Neuronal stem cell (in vitro differentiated cells): ENCODE measurements around the gene SYTL2.

Experiments used
- DNase-seq: peaks from one replicate; pipeline ENCODE4 v3.0.0-alpha.2; 2013; ENCODE audit warnings: low spot score
- H2AFZ ChIP-seq: one replicate; pipeline ENCODE4 v1.6.1; 2013; ENCODE audit warnings: mild to moderate bottlenecking, low read length, inconsistent platforms
- H2AK5ac ChIP-seq: 2 replicates; pipeline ENCODE4 v1.6.1; 2013; ENCODE audit warnings: low read depth, mild to moderate bottlenecking, inconsistent platforms, low read length, moderate library complexity, mixed read lengths
- H2BK120ac ChIP-seq: 2 replicates; pipeline ENCODE4 v1.6.1; 2013; ENCODE audit warnings: low read depth, mild to moderate bottlenecking, inconsistent platforms, low read length, moderate library complexity, mixed read lengths
- H2BK12ac ChIP-seq: one replicate; pipeline ENCODE4 v1.6.1; 2013; ENCODE audit warnings: low read length, inconsistent platforms
- H2BK15ac ChIP-seq: 2 replicates; pipeline ENCODE4 v1.6.1; 2013; ENCODE audit warnings: mild to moderate bottlenecking, low read length, inconsistent platforms, mixed read lengths
- H2BK5ac ChIP-seq: one replicate; pipeline ENCODE4 v1.6.1; 2013; ENCODE audit warnings: inconsistent platforms, mild to moderate bottlenecking, low read length, moderate library complexity
- H3K14ac ChIP-seq: one replicate; pipeline ENCODE4 v1.6.1; 2013; ENCODE audit warnings: low read length, inconsistent platforms
- H3K18ac ChIP-seq: 2 replicates; pipeline ENCODE4 v1.6.1; 2013; ENCODE audit warnings: low read length, inconsistent platforms
- H3K23ac ChIP-seq: 2 replicates; pipeline ENCODE4 v1.6.1; 2013; ENCODE audit warnings: low read depth, mild to moderate bottlenecking, mixed read lengths, low read length, inconsistent platforms; ENCODE audit not compliant: poor library complexity
- H3K27ac ChIP-seq: replicated peaks from 3 replicates; pipeline ENCODE4 v1.5.1; 2013; ENCODE audit warnings: low read length, inconsistent platforms
- H3K27me3 ChIP-seq, 3 experiments: 2 replicates each; pipeline ENCODE4 v1.6.1; 2013; ENCODE audit warnings: low read length in 3 of 3, mild to moderate bottlenecking in 2 of 3, inconsistent platforms in 1 of 3, low read depth in 1 of 3, mixed read lengths in 1 of 3, moderate library complexity in 1 of 3; ENCODE audit not compliant: control insufficient read depth in 3 of 3, insufficient read depth in 3 of 3
- H3K36me3 ChIP-seq, 2 donors: replicated peaks in 1 of 2; 2 replicates each; pipeline ENCODE4 v1.6.1; 2013; ENCODE audit warnings: low read length in 2 of 2; ENCODE audit not compliant: control insufficient read depth in 2 of 2, insufficient read depth in 2 of 2
- H3K4ac ChIP-seq: 2 replicates; pipeline ENCODE4 v1.6.1; 2013; ENCODE audit warnings: inconsistent platforms, mild to moderate bottlenecking, low read length, moderate library complexity
- H3K4me1 ChIP-seq, 2 donors: 1 replicate in 1 of 2; 2 replicates in 1 of 2; pipeline ENCODE4 v1.6.1; 2013; ENCODE audit warnings: low read length in 2 of 2, low read depth in 1 of 2; ENCODE audit not compliant: control insufficient read depth in 2 of 2, insufficient read depth in 1 of 2
- H3K4me2 ChIP-seq: one replicate; pipeline ENCODE4 v1.6.1; 2013; ENCODE audit warnings: mild to moderate bottlenecking, low read length, inconsistent platforms; ENCODE audit not compliant: insufficient read depth, poor library complexity, severe bottlenecking
- H3K4me3 ChIP-seq, 2 donors: 2 replicates each; pipeline ENCODE4 v1.5.1; 2013; ENCODE audit warnings: low read length in 2 of 2, mild to moderate bottlenecking in 2 of 2, inconsistent platforms in 1 of 2, moderate library complexity in 1 of 2
- H3K79me1 ChIP-seq: one replicate; pipeline ENCODE4 v1.6.1; 2013; ENCODE audit warnings: low read depth, mild to moderate bottlenecking, inconsistent platforms, low read length, moderate library complexity
- H3K9ac ChIP-seq: one replicate; pipeline ENCODE4 v1.6.1; 2013; ENCODE audit warnings: mild to moderate bottlenecking, low read depth, low read length, inconsistent platforms; ENCODE audit not compliant: poor library complexity
- H3K9me3 ChIP-seq, 2 donors: replicated peaks in 1 of 2; 2 replicates each; pipeline versions ENCODE3 to v1.6.1; 2013; ENCODE audit warnings: low read length in 2 of 2, mild to moderate bottlenecking in 2 of 2, inconsistent platforms in 1 of 2, low read depth in 1 of 2, mixed read lengths in 1 of 2, moderate library complexity in 1 of 2; ENCODE audit not compliant: control insufficient read depth in 2 of 2, insufficient read depth in 1 of 2
- H4K8ac ChIP-seq: one replicate; pipeline ENCODE4 v1.6.1; 2013; ENCODE audit warnings: low read depth, mild to moderate bottlenecking, inconsistent platforms, low read length, moderate library complexity
- H4K91ac ChIP-seq: one replicate; pipeline ENCODE4 v1.6.1; 2013; ENCODE audit warnings: low read length, low read depth, mild to moderate bottlenecking, inconsistent platforms; ENCODE audit not compliant: poor library complexity
- WGBS, 2 donors: extraction: QIAGEN DNeasy Blood & Tissue Kit; methylation state at CpG; one replicate each; pipeline ENCODE4 v1.1.7; 2013; ENCODE audit warnings: missing lambda C conversion rate in 2 of 2, mixed read lengths in 1 of 2; ENCODE audit not compliant: insufficient read length in 2 of 2, insufficient replicate concordance in 1 of 2; ENCODE audit errors: extremely low coverage in 2 of 2; 5-methylcytosine and 5-hydroxymethylcytosine counted together

The SYTL2 gene

GRCh38 chr11:85835263-85835662 is 24.3 kb upstream of the SYTL2 start:
- Histone ChIP-seq H3K36me3 (no peaks in the 10 kb centered on the region), H3K4me3 (no peak overlapping the region), H2AFZ (no peak overlapping the region), H2BK120ac (no peak overlapping the region), H2AK5ac (no peak overlapping the region), H3K27ac (no peak overlapping the region), H3K9me3 (peaks cover 0 to 4% of the 10 kb centered on the region in 2 donors), H2BK5ac (no peak overlapping the region), H3K9ac (no peak overlapping the region), H3K4me2 (no peak overlapping the region), H4K91ac (no peak overlapping the region), H2BK12ac (no peak overlapping the region), H2BK15ac (no peak overlapping the region), H3K79me1 (no peaks in the 10 kb centered on the region), H4K8ac (no peak overlapping the region), H3K18ac (no peak overlapping the region), H3K4ac (no peak overlapping the region), H3K27me3 (no peaks in the 10 kb centered on the region), H3K14ac (no peak overlapping the region), H3K23ac (no peak overlapping the region), H3K4me1 (no peaks in the 10 kb centered on the region)
- WGBS, 2 donors = no CpG with 5 or more reads among the region's 1 CpG
- DNase-seq = no peak

GRCh38 chr11:85831050-85831449 is 20.1 kb upstream of the SYTL2 start:
- no peak overlapping the region for H3K18ac ChIP-seq
- no peak overlapping the region for H3K23ac ChIP-seq
- H2BK5ac ChIP-seq = no peak overlapping the region
- H2AK5ac ChIP-seq = no peak overlapping the region
- no peak overlapping the region for H2BK15ac ChIP-seq
- H3K4me1 ChIP-seq = peaks cover 4 to 6% of the 10 kb centered on the region in 2 donors
- no peak overlapping the region for H3K27ac ChIP-seq
- no peak overlapping the region for H3K9ac ChIP-seq
- no peak overlapping the region for H2BK12ac ChIP-seq
- H4K91ac ChIP-seq = no peak overlapping the region
- H3K79me1 ChIP-seq = no peaks in the 10 kb centered on the region
- H4K8ac ChIP-seq = no peak overlapping the region
- no peak overlapping the region for H3K4me2 ChIP-seq
- no peaks in the 10 kb centered on the region for H3K27me3 ChIP-seq
- no peak overlapping the region for H2AFZ ChIP-seq
- DNase-seq = no peak
- no peaks in the 10 kb centered on the region for H3K36me3 ChIP-seq
- peaks cover 0 to 4% of the 10 kb centered on the region in 2 donors for H3K9me3 ChIP-seq
- no peak overlapping the region for H2BK120ac ChIP-seq
- no peak overlapping the region for H3K4me3 ChIP-seq
- no peak overlapping the region for H3K4ac ChIP-seq
- no peak overlapping the region for H3K14ac ChIP-seq

- Histone ChIP-seq H3K79me1 (no peaks in the 10 kb centered on the region), H3K9me3 (no peaks in the 10 kb centered on the region), H3K4me1 (peaks cover 4 to 6% of the 10 kb centered on the region in 2 donors), H3K18ac (no peak overlapping the region), H2BK15ac (no peak overlapping the region), H3K4me2 (no peak overlapping the region), H3K4ac (no peak overlapping the region), H3K36me3 (no peaks in the 10 kb centered on the region), H3K4me3 (no peak overlapping the region), H3K14ac (no peak overlapping the region), H2BK120ac (no peak overlapping the region), H4K91ac (no peak overlapping the region), H3K23ac (no peak overlapping the region), H3K27ac (no peak overlapping the region), H2AK5ac (no peak overlapping the region), H2BK12ac (no peak overlapping the region), H3K27me3 (no peaks in the 10 kb centered on the region), H3K9ac (no peak overlapping the region), H2BK5ac (no peak overlapping the region), H2AFZ (no peak overlapping the region), H4K8ac (no peak overlapping the region)
- WGBS, 2 donors = no CpG with 5 or more reads among the region's 2 CpGs
- DNase-seq = no peak
These were observed 18.2 kb upstream of the SYTL2 start for GRCh38 chr11:85829172-85829571.

GRCh38 chr11:85828640-85828978 is 17.7 kb upstream of the SYTL2 start:
- Histone ChIP-seq H3K23ac (no peak overlapping the region), H3K27me3 (no peaks in the 10 kb centered on the region), H3K9me3 (no peaks in the 10 kb centered on the region), H3K4me1 (peaks cover 4 to 6% of the 10 kb centered on the region in 2 donors), H2AK5ac (no peak overlapping the region), H3K18ac (no peak overlapping the region), H4K8ac (no peak overlapping the region), H2BK5ac (no peak overlapping the region), H2AFZ (no peak overlapping the region), H3K36me3 (no peaks in the 10 kb centered on the region), H3K4me2 (no peak overlapping the region), H3K14ac (no peak overlapping the region), H2BK12ac (no peak overlapping the region), H4K91ac (no peak overlapping the region), H3K4ac (no peak overlapping the region), H3K27ac (no peak overlapping the region), H3K79me1 (no peaks in the 10 kb centered on the region), H2BK15ac (no peak overlapping the region), H3K9ac (no peak overlapping the region), H2BK120ac (no peak overlapping the region), H3K4me3 (no peak overlapping the region)
- DNase-seq = no peak
- WGBS, 2 donors = no CpG with 5 or more reads among the region's 1 CpG
